ENCODE measurements around the gene CPNE5. TPM values are rescaled to one million over a fixed set of nuclear protein-coding genes. Genes with fewer than 3 reads are reported as not detected.
A peak's percentile ranks its signal among the peaks of the same experiment; 100 is the strongest.

The CPNE5 gene
- total and polyA plus RNA-seq, 9 of the 15 experiments (the other 6 are each of a cell fraction or from before 2014, with no cell fraction given), result 0.14 to 1.0 (median 0.46) TPM; not detected in 2

- TF ChIP-seq, protein P1, sequence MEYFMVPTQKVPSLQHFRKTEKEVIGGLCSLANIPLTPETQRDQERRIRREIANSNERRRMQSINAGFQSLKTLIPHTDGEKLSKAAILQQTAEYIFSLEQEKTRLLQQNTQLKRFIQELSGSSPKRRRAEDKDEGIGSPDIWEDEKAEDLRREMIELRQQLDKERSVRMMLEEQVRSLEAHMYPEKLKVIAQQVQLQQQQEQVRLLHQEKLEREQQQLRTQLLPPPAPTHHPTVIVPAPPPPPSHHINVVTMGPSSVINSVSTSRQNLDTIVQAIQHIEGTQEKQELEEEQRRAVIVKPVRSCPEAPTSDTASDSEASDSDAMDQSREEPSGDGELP (CRISPR knock-in tag; IDR thresholded peaks at IDR 0.05; ENCODE audit: borderline replicate concordance), result peak; percentile 98
- peak; percentile 68 for TF ChIP-seq TBP (optimal IDR thresholded peaks at IDR 0.05; ENCODE audit: low read depth, low read length)
- TF ChIP-seq ZNF143 (CRISPR knock-in tag; IDR thresholded peaks at IDR 0.05), result no peak
- TF ChIP-seq ZNF79 (CRISPR knock-in tag; IDR thresholded peaks at IDR 0.05; ENCODE audit: low read depth), result no peak
- 0 out of 2 replicates have a peak, but pooled peaks have one; percentile 27 for TF ChIP-seq E2F5 (CRISPR knock-in tag; IDR thresholded peaks at IDR 0.05)
- TF ChIP-seq CEBPG (CRISPR knock-in tag; IDR thresholded peaks at IDR 0.05), result no peak
- no peak for TF ChIP-seq CEBPG (tag; conservative IDR thresholded peaks at IDR 0.05 in 1 of 2, IDR thresholded peaks at IDR 0.05 in 1 of 2)
- TF ChIP-seq POLR2H (tag; IDR thresholded peaks at IDR 0.05; ENCODE audit: low read depth), result 0 out of 2 replicates have a peak, but pooled peaks have one; percentile 5
- no peak for TF ChIP-seq HNRNPL (IDR thresholded peaks at IDR 0.05; ENCODE audit: low read depth, low read length)
- TF ChIP-seq PCBP1 (IDR thresholded peaks at IDR 0.05; ENCODE audit: low read depth, low read length, poor library complexity, severe bottlenecking), result no peak
- TF ChIP-seq NUFIP1 (IDR thresholded peaks at IDR 0.05; ENCODE audit: partially characterized antibody), result no peak
- no peak for TF ChIP-seq EZH2 (IDR thresholded peaks at IDR 0.05; ENCODE audit: borderline replicate concordance, low read depth, low read length)
- TF ChIP-seq PTTG1 (tag; IDR thresholded peaks at IDR 0.05; ENCODE audit: low read depth), result no peak
- no peak for TF ChIP-seq SNRNP70 (optimal IDR thresholded peaks at IDR 0.05; ENCODE audit: low read depth, low read length)
- peak; percentile 76 for TF ChIP-seq NBN (IDR thresholded peaks at IDR 0.05; ENCODE audit: low read depth)
- TF ChIP-seq, protein P2, sequence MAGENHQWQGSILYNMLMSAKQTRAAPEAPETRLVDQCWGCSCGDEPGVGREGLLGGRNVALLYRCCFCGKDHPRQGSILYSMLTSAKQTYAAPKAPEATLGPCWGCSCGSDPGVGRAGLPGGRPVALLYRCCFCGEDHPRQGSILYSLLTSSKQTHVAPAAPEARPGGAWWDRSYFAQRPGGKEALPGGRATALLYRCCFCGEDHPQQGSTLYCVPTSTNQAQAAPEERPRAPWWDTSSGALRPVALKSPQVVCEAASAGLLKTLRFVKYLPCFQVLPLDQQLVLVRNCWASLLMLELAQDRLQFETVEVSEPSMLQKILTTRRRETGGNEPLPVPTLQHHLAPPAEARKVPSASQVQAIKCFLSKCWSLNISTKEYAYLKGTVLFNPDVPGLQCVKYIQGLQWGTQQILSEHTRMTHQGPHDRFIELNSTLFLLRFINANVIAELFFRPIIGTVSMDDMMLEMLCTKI (IDR thresholded peaks at IDR 0.05; ENCODE audit: partially characterized antibody), result no peak
- peak; percentile 99 for TF ChIP-seq NR2C2 (CRISPR knock-in tag; IDR thresholded peaks at IDR 0.05)
- TF ChIP-seq NR2C2 (tag; IDR thresholded peaks at IDR 0.05), result peak; percentile 100
- TF ChIP-seq, protein P3, sequence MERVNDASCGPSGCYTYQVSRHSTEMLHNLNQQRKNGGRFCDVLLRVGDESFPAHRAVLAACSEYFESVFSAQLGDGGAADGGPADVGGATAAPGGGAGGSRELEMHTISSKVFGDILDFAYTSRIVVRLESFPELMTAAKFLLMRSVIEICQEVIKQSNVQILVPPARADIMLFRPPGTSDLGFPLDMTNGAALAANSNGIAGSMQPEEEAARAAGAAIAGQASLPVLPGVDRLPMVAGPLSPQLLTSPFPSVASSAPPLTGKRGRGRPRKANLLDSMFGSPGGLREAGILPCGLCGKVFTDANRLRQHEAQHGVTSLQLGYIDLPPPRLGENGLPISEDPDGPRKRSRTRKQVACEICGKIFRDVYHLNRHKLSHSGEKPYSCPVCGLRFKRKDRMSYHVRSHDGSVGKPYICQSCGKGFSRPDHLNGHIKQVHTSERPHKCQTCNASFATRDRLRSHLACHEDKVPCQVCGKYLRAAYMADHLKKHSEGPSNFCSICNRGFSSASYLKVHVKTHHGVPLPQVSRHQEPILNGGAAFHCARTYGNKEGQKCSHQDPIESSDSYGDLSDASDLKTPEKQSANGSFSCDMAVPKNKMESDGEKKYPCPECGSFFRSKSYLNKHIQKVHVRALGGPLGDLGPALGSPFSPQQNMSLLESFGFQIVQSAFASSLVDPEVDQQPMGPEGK (CRISPR knock-in tag; IDR thresholded peaks at IDR 0.05; ENCODE audit: borderline replicate concordance), result no peak
- no peak for TF ChIP-seq ZNF695 (CRISPR knock-in tag; IDR thresholded peaks at IDR 0.05)
- peak; percentile 73 for TF ChIP-seq RUNX1 (IDR thresholded peaks at IDR 0.05; ENCODE audit: low read depth)
These were observed 46.5 kb upstream of the CPNE5 start, which contains the start of gene C6orf89 (continued) for GRCh38 chr6:36885461-36886401.
